OCI-LY1 (cell line): Measurements from ENCODE around the gene ZNF462.

ENCODE experiments used
- H2AFZ ChIP-seq: fragments of 200-600 bp; sonication (generic), shearing (Covaris generic); 2 replicates; pipeline ENCODE4 v1.6.0; 2014; ENCODE audit warnings: antibody characterized with exemption, mild to moderate bottlenecking, low read length
- H3F3A ChIP-seq: fragments of 200-600 bp; sonication (generic), shearing (Covaris generic); 2 replicates; pipeline ENCODE4 v1.6.0; 2014; ENCODE audit warnings: mild to moderate bottlenecking, antibody characterized with exemption, low read length, moderate library complexity; ENCODE audit not compliant: insufficient read depth
- H3K27ac ChIP-seq: fragments of 200-600 bp; sonication (generic); 2 replicates; pipeline ENCODE4 v1.5.1; 2014; ENCODE audit warnings: low read length, mixed run types, mild to moderate bottlenecking, low read depth; ENCODE audit not compliant: poor library complexity, severe bottlenecking
- H3K27me3 ChIP-seq: fragments of 200-600 bp; sonication (generic); 2 replicates; pipeline ENCODE4 v1.6.0; 2014; ENCODE audit warnings: antibody characterized with exemption, mild to moderate bottlenecking, low read length, moderate library complexity; ENCODE audit not compliant: insufficient read depth
- H3K36me3 ChIP-seq: fragments of 200-600 bp; sonication (generic); 2 replicates; pipeline ENCODE4 v1.6.1; 2014; ENCODE audit warnings: mild to moderate bottlenecking, antibody characterized with exemption, low read length, moderate library complexity, mixed read lengths; ENCODE audit not compliant: insufficient read depth
- H3K4me1 ChIP-seq: fragments of 200-600 bp; sonication (generic); 2 replicates; pipeline ENCODE4 v1.5.1; 2014; ENCODE audit warnings: mild to moderate bottlenecking, low read length, moderate library complexity; ENCODE audit not compliant: insufficient read depth, severe bottlenecking
- H3K4me2 ChIP-seq: fragments of 200-600 bp; sonication (generic), shearing (Covaris generic); 2 replicates; pipeline ENCODE4 v1.6.1; 2014; ENCODE audit warnings: low read length
- H3K4me3 ChIP-seq: fragments of 200-600 bp; sonication (generic); 2 replicates; pipeline ENCODE4 v1.5.1; 2014; ENCODE audit warnings: low read length, low read depth, mild to moderate bottlenecking, mixed read lengths; ENCODE audit not compliant: poor library complexity, severe bottlenecking
- H3K79me2 ChIP-seq: fragments of 200-600 bp; shearing (Covaris generic); 2 replicates; pipeline ENCODE4 v1.6.1; 2016; ENCODE audit warnings: mixed run types, low read length, mixed read lengths; ENCODE audit not compliant: insufficient read depth
- H3K9ac ChIP-seq: fragments of 200-600 bp; sonication (generic), shearing (Covaris generic); 2 replicates; pipeline ENCODE4 v1.6.1; 2014; ENCODE audit warnings: mild to moderate bottlenecking, low read length, mixed read lengths
- H3K9me2 ChIP-seq: fragments of 200-600 bp; sonication (generic), shearing (Covaris generic); 2 replicates; pipeline ENCODE4 v1.6.1; 2014; ENCODE audit warnings: low read depth, mild to moderate bottlenecking, low read length, mixed read lengths
- H3K9me3 ChIP-seq: fragments of 200-600 bp; shearing (Covaris generic); 2 replicates; pipeline ENCODE4 v1.6.1; 2014; ENCODE audit warnings: low read length, mixed read lengths
- H4K20me1 ChIP-seq: fragments of 200-600 bp; sonication (generic), shearing (Covaris generic); 2 replicates; pipeline ENCODE4 v1.6.0; 2016; ENCODE audit warnings: mild to moderate bottlenecking, low read length; ENCODE audit not compliant: insufficient read depth
- EZH2 ChIP-seq: fragments of 200-600 bp; sonication (generic), shearing (Covaris generic); IDR thresholded peaks from 2 replicates; pipeline ENCODE4 v1.8.0; 2017; ENCODE audit warnings: borderline replicate concordance, mixed run types, mild to moderate bottlenecking, antibody characterized with exemption, low read length, moderate library complexity, mixed read lengths
- TF ChIP-seq, protein P1 (sequence below): fragments of 200-600 bp; sonication (generic), shearing (Covaris generic); IDR thresholded peaks from 2 replicates; pipeline ENCODE4 v1.5.1; 2017; ENCODE audit warnings: mild to moderate bottlenecking, antibody characterized with exemption, low read length, moderate library complexity, mixed read lengths

Gene ZNF462

DNA sequence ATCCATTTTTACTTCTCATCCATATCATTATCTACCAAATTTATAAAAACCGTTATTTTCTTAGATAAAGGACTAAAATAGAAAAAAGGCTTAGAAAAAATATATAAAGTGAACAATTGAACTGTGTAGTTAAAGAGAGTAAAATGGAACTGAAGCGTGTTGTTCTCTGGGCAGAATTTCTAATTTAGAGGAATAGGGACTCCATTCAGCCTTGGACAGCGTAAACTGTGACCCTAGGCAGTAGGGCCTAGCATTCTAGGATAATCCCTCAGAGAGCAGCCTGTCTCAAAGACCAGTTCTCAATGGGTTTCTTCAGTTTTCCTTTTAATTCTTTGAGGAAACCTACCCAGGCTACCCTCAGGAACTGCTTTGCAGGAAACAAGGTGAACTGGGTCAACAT lies 11.1 kb downstream of the ZNF462 start:
- H3K36me3 ChIP-seq, result no peaks in the 10 kb centered on the region
- no peak overlapping the region for H3K4me2 ChIP-seq
- no peaks in the 10 kb centered on the region for H3K9me2 ChIP-seq
- H2AFZ ChIP-seq, result no peak overlapping the region
- no peak overlapping the region for H3K4me3 ChIP-seq
- no peak for TF ChIP-seq EZH2
- TF ChIP-seq, protein P1, sequence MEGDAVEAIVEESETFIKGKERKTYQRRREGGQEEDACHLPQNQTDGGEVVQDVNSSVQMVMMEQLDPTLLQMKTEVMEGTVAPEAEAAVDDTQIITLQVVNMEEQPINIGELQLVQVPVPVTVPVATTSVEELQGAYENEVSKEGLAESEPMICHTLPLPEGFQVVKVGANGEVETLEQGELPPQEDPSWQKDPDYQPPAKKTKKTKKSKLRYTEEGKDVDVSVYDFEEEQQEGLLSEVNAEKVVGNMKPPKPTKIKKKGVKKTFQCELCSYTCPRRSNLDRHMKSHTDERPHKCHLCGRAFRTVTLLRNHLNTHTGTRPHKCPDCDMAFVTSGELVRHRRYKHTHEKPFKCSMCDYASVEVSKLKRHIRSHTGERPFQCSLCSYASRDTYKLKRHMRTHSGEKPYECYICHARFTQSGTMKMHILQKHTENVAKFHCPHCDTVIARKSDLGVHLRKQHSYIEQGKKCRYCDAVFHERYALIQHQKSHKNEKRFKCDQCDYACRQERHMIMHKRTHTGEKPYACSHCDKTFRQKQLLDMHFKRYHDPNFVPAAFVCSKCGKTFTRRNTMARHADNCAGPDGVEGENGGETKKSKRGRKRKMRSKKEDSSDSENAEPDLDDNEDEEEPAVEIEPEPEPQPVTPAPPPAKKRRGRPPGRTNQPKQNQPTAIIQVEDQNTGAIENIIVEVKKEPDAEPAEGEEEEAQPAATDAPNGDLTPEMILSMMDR, result no peak
- no peaks in the 10 kb centered on the region for H4K20me1 ChIP-seq
- no peak overlapping the region for H3K27ac ChIP-seq
- H3K79me2 ChIP-seq, result no peaks in the 10 kb centered on the region
- no peaks in the 10 kb centered on the region for H3F3A ChIP-seq
- no peak overlapping the region for H3K9ac ChIP-seq
- no peaks in the 10 kb centered on the region for H3K4me1 ChIP-seq
- no peaks in the 10 kb centered on the region for H3K9me3 ChIP-seq
- H3K27me3 ChIP-seq, result no peaks in the 10 kb centered on the region

DNA sequence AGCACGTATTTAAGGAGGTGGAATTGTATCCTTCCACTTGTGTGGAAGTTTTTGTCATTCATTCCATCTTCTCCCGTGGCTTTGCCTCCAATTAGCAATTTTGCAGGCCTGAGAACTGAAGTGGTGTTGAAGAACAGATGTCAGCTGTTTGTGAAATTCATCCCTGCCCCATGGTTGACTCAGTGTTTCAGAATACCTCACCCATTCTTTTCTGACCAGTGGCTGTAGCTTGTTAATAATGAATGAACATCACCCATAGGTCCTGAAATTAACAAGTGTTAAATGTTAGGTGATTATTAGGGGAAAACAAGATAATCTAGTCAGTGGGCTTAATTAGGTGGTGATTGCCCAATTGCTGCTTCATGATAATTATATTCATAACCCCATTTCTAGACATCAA lies 11.7 kb downstream of the ZNF462 start:
- no peak overlapping the region for H3K9ac ChIP-seq
- no peaks in the 10 kb centered on the region for H3K27me3 ChIP-seq
- H4K20me1 ChIP-seq, result no peaks in the 10 kb centered on the region
- no peak for TF ChIP-seq EZH2
- TF ChIP-seq, protein P1, result no peak
- no peak overlapping the region for H3K4me2 ChIP-seq
- H3K4me1 ChIP-seq, result no peaks in the 10 kb centered on the region
- H3F3A ChIP-seq, result no peaks in the 10 kb centered on the region
- no peak overlapping the region for H3K4me3 ChIP-seq
- H3K36me3 ChIP-seq, result no peaks in the 10 kb centered on the region
- no peaks in the 10 kb centered on the region for H3K9me3 ChIP-seq
- H2AFZ ChIP-seq, result no peak overlapping the region
- no peaks in the 10 kb centered on the region for H3K79me2 ChIP-seq
- no peak overlapping the region for H3K27ac ChIP-seq
- no peaks in the 10 kb centered on the region for H3K9me2 ChIP-seq

DNA sequence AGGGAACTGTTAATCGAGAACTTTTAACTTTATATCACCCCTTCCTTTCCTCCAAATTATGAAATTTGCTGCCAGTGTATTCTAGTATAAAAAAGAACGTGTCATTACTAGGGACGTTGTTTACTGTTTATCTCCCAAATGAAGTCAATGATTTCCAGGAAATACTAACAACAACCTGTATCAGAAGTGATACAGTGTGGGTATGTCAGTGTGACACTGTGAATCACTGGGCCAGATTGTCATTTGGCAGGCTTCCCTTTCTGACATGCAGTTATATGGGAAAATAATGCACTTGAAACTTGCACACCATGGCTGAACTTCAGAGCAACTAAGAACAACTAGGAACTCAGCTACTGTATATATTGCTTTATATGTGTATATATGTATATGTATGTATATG lies 12.6 kb downstream of the ZNF462 start:
- H2AFZ ChIP-seq, result no peak overlapping the region
- H3K4me3 ChIP-seq, result no peak overlapping the region
- no peaks in the 10 kb centered on the region for H3K27me3 ChIP-seq
- H3K27ac ChIP-seq, result no peak overlapping the region
- no peak overlapping the region for H3K9ac ChIP-seq
- no peaks in the 10 kb centered on the region for H3K79me2 ChIP-seq
- H4K20me1 ChIP-seq, result no peaks in the 10 kb centered on the region
- no peak for TF ChIP-seq EZH2
- TF ChIP-seq, protein P1, result no peak
- no peak overlapping the region for H3K4me2 ChIP-seq
- no peaks in the 10 kb centered on the region for H3K9me2 ChIP-seq
- H3K4me1 ChIP-seq, result no peaks in the 10 kb centered on the region
- no peaks in the 10 kb centered on the region for H3F3A ChIP-seq
- H3K36me3 ChIP-seq, result no peaks in the 10 kb centered on the region
- no peaks in the 10 kb centered on the region for H3K9me3 ChIP-seq
